Measurements from ENCODE around the gene DYNLT5.
"Not testable (repeated sequence)": the region's sequence is repeated elsewhere in the genome, so short reads cannot be mapped to it uniquely, and the experiment has no call there.

DYNLT5 gene

GRCh38 chr1:66751160-66751559 lies 1.1 kb upstream of the DYNLT5 start:
- no peak for DNase-seq

GRCh38 chr1:66752671-66753371 lies 562 bp downstream of the DYNLT5 start:
- DNase-seq = no peak

GRCh38 chr1:66757722-66758240 lies 5.5 kb downstream of the DYNLT5 start:
- no peak for DNase-seq

GRCh38 chr1:66758241-66758755 lies 6.0 kb downstream of the DYNLT5 start:
- no peak for DNase-seq

GRCh38 chr1:66760506-66760905 lies 8.2 kb downstream of the DYNLT5 start:
- DNase-seq = no peak

- no peak for DNase-seq
Observed at GRCh38 chr1:66761221-66761620, 9.0 kb downstream of the DYNLT5 start.

- DNase-seq = peak; percentile 24
Observed at GRCh38 chr1:66764994-66765578, 12.8 kb downstream of the DYNLT5 start.

GRCh38 chr1:66767626-66768025 lies 15.4 kb downstream of the DYNLT5 start:
- no peak for DNase-seq

GRCh38 chr1:66768965-66769364 lies 16.7 kb downstream of the DYNLT5 start:
- DNase-seq = peak; percentile 5

GRCh38 chr1:66769512-66770229 lies 17.4 kb downstream of the DYNLT5 start:
- no peak for DNase-seq

GRCh38 chr1:66770240-66770639 lies 18.0 kb downstream of the DYNLT5 start:
- no peak for DNase-seq

- DNase-seq = no peak
Observed at GRCh38 chr1:66770694-66771093, 18.4 kb downstream of the DYNLT5 start.

GRCh38 chr1:66773227-66773626 lies 21.0 kb downstream of the DYNLT5 start:
- DNase-seq = no peak

- no peak for DNase-seq
Observed at GRCh38 chr1:66774438-66774837, 22.2 kb downstream of the DYNLT5 start.

- DNase-seq = no peak
Observed at GRCh38 chr1:66775646-66776045, 23.4 kb downstream of the DYNLT5 start.

GRCh38 chr1:66777831-66778230 lies 25.6 kb downstream of the DYNLT5 start:
- DNase-seq = peak; percentile 95

- peak; percentile 95 for DNase-seq
Observed at GRCh38 chr1:66778266-66778665, 26.0 kb downstream of the DYNLT5 start.

- no peak for DNase-seq
Observed at GRCh38 chr1:66778969-66779368, 26.7 kb downstream of the DYNLT5 start.

GRCh38 chr1:66779475-66780078 lies 27.3 kb downstream of the DYNLT5 start:
- no peak for DNase-seq

GRCh38 chr1:66785800-66786199 lies 33.5 kb downstream of the DYNLT5 start:
- DNase-seq = not testable (repeated sequence)

GRCh38 chr1:66787641-66788040 lies 35.4 kb downstream of the DYNLT5 start:
- no peak for DNase-seq

- DNase-seq = no peak
Observed at GRCh38 chr1:66788231-66788939, 36.1 kb downstream of the DYNLT5 start.
